Caco-2 (cell line): ENCODE results near the gene NKRF. TPM values are rescaled to one million over a fixed set of nuclear protein-coding genes. Genes with fewer than 3 reads are reported as not detected.

ENCODE experiments used
- BruUV-seq: library from RNA; stranded (reverse); fragments of 400-500 nt; replicated peaks from 2 replicates; lab custom pipeline; 2021; lab: Mats Ljungman, UMichigan
- CTCF ChIA-PET: fragments of 300-600 bp; sonication (Branson Sonifier 250); formaldehyde crosslinking; loops from one replicate; lab custom pipeline; 2022; ENCODE audit warnings: antibody characterized with exemption; lab: Charles Lee
- POLR2A ChIA-PET: fragments of 300-600 bp; sonication (Branson Sonifier 250); formaldehyde crosslinking; loops from one replicate; lab custom pipeline; 2022; ENCODE audit warnings: antibody characterized with exemption; lab: Charles Lee
- DNase-seq, 2 experiments: peaks; one replicate each; pipeline versions ENCODE4 v3.0.0 to v3.0.0-alpha.2; 2020 to 2022
- H3K27me3 ChIP-seq: replicated peaks from 2 replicates; pipeline ENCODE4 v1.6.0; 2011; ENCODE audit warnings: low read length; ENCODE audit not compliant: control insufficient read depth, insufficient read depth
- H3K36me3 ChIP-seq: 2 replicates; pipeline ENCODE4 v1.5.1; 2011; ENCODE audit warnings: low read length; ENCODE audit not compliant: control insufficient read depth, insufficient read depth
- H3K4me1 ChIP-seq: fragments of 250-450 bp; sonication (Bioruptor Pico); 2 replicates; pipeline ENCODE4 v1.5.1; 2020; ENCODE audit warnings: mild to moderate bottlenecking
- H3K4me3 ChIP-seq: 2 replicates; pipeline ENCODE4 v1.5.1; 2011; ENCODE audit warnings: low read depth, mild to moderate bottlenecking, control low read depth, low read length
- H3K9me3 ChIP-seq: fragments of 250-450 bp; sonication (Bioruptor Pico); 2 replicates; pipeline ENCODE4 v1.5.1; 2020; ENCODE audit warnings: mild to moderate bottlenecking, moderate library complexity
- H3K27ac Mint-ChIP-seq: one replicate; pipeline ENCODE4 v1.8.0; 2022; ENCODE audit warnings: mixed read lengths; ENCODE audit not compliant: unreplicated experiment
- H3K27me3 Mint-ChIP-seq: one replicate; pipeline ENCODE4 v1.8.0; 2022; ENCODE audit warnings: mixed read lengths; ENCODE audit not compliant: insufficient read depth, unreplicated experiment
- H3K36me3 Mint-ChIP-seq: one replicate; pipeline ENCODE4 v1.8.0; 2022; ENCODE audit warnings: mild to moderate bottlenecking, mixed read lengths; ENCODE audit not compliant: insufficient read depth, unreplicated experiment
- H3K4me1 Mint-ChIP-seq: one replicate; pipeline ENCODE4 v1.8.0; 2022; ENCODE audit warnings: low read depth, mixed read lengths; ENCODE audit not compliant: unreplicated experiment
- H3K4me3 Mint-ChIP-seq: one replicate; pipeline ENCODE4 v1.8.0; 2022; ENCODE audit warnings: mild to moderate bottlenecking, moderate library complexity, mixed read lengths; ENCODE audit not compliant: unreplicated experiment
- H3K9me3 Mint-ChIP-seq: one replicate; pipeline ENCODE4 v1.8.0; 2022; ENCODE audit warnings: mixed read lengths; ENCODE audit not compliant: unreplicated experiment
- intact Hi-C: fragments of 100-400 bp; cut with micrococcal nuclease; formaldehyde crosslinking; loops from one replicate; pipeline ENCODE4 v1.10.0; 2022; ENCODE audit not compliant: unreplicated experiment
- total RNA-seq: library from RNA; stranded (reverse); gene quantifications from 2 replicates; pipeline ENCODE4 v1.2.3, GENCODE V29; 2022
- TF ChIP-seq, protein P1 (sequence below), 2 experiments: fragments of 200-600 bp in 1 of 2; IDR thresholded peaks; 1 replicate in 1 of 2; 2 replicates in 1 of 2; pipeline versions ENCODE4 v1.5.1 to v1.8.0; 2011 to 2022; ENCODE audit warnings: antibody characterized with exemption in 1 of 2, control low read depth in 1 of 2, inconsistent platforms in 1 of 2, low read depth in 1 of 2, low read length in 1 of 2, mild to moderate bottlenecking in 1 of 2, moderate library complexity in 1 of 2; ENCODE audit not compliant: insufficient read depth in 1 of 2, severe bottlenecking in 1 of 2, unreplicated experiment in 1 of 2

The NKRF gene
- total RNA-seq, 1 experiment from 2014 or later, result 14.4 TPM

DNA sequence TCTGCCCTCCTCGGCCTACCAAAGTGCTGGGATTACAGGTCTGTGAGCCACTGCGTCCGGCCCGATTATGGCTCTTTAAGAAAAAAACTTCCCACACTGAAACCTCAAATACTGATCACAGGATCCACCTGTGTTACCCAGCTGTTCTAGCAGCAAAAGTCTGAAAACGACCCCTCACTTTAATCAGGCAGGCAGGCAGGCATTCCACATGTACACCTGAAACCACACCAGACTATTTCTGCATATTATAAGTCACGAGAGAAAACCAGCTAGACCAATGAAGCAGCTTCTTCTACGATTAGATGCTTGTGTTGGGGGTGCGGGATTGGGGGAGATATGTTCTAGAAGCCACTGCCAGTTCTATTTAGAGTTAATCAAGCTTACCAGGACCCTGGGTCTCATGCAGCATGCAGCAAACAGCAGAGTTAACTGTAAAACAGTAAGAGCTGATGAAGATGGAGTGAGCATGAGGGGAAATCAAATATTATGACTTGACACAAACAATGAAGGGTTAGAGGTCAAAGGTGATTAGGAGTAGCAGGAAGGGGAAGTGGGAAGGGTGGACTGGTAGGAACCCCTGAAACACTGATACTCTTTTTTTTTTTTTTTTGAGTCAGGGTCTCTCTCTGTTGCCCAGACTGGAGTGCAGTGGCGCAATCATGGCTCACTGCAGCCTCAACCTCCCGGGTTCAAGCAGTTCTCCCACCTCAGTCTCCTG, 18.9 kb upstream of the NKRF start:
- Histone ChIP-seq H3K9me3 (no peaks in the 10 kb centered on the region), H3K27me3 (no peaks in the 10 kb centered on the region), H3K4me1 (no peaks in the 10 kb centered on the region), H3K36me3 (no peaks in the 10 kb centered on the region), H3K4me3 (no peak overlapping the region)
- H3K4me3 Mint-ChIP-seq, result no peak overlapping the region
- TF ChIP-seq, protein P1, sequence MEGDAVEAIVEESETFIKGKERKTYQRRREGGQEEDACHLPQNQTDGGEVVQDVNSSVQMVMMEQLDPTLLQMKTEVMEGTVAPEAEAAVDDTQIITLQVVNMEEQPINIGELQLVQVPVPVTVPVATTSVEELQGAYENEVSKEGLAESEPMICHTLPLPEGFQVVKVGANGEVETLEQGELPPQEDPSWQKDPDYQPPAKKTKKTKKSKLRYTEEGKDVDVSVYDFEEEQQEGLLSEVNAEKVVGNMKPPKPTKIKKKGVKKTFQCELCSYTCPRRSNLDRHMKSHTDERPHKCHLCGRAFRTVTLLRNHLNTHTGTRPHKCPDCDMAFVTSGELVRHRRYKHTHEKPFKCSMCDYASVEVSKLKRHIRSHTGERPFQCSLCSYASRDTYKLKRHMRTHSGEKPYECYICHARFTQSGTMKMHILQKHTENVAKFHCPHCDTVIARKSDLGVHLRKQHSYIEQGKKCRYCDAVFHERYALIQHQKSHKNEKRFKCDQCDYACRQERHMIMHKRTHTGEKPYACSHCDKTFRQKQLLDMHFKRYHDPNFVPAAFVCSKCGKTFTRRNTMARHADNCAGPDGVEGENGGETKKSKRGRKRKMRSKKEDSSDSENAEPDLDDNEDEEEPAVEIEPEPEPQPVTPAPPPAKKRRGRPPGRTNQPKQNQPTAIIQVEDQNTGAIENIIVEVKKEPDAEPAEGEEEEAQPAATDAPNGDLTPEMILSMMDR (IDR thresholded peaks at IDR 0.05; ENCODE audit: insufficient read depth in 1 of 2, low read depth in 1 of 2, low read length in 1 of 2, severe bottlenecking in 1 of 2, unreplicated experiment in 1 of 2), result no peak
- no peaks in the 10 kb centered on the region for H3K27me3 Mint-ChIP-seq
- no peak overlapping the region for H3K27ac Mint-ChIP-seq
- BruUV-seq, result no TSS peak
- H3K36me3 Mint-ChIP-seq, result no peaks in the 10 kb centered on the region
- no peak for DNase-seq
- intact Hi-C loops, result no loop called here
- POLR2A ChIA-PET, result no interaction called here
- no peaks in the 10 kb centered on the region for H3K4me1 Mint-ChIP-seq
- no peaks in the 10 kb centered on the region for H3K9me3 Mint-ChIP-seq
- CTCF ChIA-PET, result interaction anchor here (0.7 kb wide), 1 partner anchor 576 kb away, joined by 5 read pairs; no protein-coding TSS in a partner anchor

DNA sequence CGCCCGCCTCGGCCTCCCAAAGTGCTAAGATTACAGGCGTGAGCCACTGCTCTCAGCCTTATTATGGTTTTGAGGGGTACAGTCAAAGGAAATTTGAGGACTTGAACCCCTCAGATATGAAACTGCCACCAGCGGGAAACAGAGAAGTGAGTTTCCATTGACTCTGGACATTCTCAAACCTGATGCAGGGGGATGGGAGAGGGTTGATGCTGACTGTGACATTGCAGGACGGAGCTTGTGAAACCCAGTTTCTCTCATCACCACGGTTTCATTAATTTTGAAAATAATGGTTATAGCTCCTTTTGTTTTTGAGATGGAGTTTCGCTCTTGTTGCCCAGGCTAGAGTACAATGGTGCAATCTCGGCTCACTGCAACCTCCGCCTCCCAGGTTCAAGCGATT, 18.2 kb upstream of the NKRF start:
- Histone ChIP-seq H3K27me3 (no peaks in the 10 kb centered on the region), H3K9me3 (no peaks in the 10 kb centered on the region), H3K36me3 (no peaks in the 10 kb centered on the region), H3K4me3 (no peak overlapping the region), H3K4me1 (no peaks in the 10 kb centered on the region)
- BruUV-seq, result no TSS peak
- CTCF ChIA-PET, result interaction anchor here (0.7 kb wide), 1 partner anchor 577 kb away, joined by 5 read pairs; no protein-coding TSS in a partner anchor
- TF ChIP-seq, protein P1 (IDR thresholded peaks at IDR 0.05; ENCODE audit: insufficient read depth in 1 of 2, low read depth in 1 of 2, low read length in 1 of 2, severe bottlenecking in 1 of 2, unreplicated experiment in 1 of 2), result no peak
- intact Hi-C loops, result no loop called here
- POLR2A ChIA-PET, result no interaction called here
- DNase-seq, result no peak
- H3K27ac Mint-ChIP-seq, result no peak overlapping the region
- no peaks in the 10 kb centered on the region for H3K9me3 Mint-ChIP-seq
- no peaks in the 10 kb centered on the region for H3K4me1 Mint-ChIP-seq
- H3K4me3 Mint-ChIP-seq, result no peak overlapping the region
- H3K27me3 Mint-ChIP-seq, result no peaks in the 10 kb centered on the region
- no peaks in the 10 kb centered on the region for H3K36me3 Mint-ChIP-seq

DNA sequence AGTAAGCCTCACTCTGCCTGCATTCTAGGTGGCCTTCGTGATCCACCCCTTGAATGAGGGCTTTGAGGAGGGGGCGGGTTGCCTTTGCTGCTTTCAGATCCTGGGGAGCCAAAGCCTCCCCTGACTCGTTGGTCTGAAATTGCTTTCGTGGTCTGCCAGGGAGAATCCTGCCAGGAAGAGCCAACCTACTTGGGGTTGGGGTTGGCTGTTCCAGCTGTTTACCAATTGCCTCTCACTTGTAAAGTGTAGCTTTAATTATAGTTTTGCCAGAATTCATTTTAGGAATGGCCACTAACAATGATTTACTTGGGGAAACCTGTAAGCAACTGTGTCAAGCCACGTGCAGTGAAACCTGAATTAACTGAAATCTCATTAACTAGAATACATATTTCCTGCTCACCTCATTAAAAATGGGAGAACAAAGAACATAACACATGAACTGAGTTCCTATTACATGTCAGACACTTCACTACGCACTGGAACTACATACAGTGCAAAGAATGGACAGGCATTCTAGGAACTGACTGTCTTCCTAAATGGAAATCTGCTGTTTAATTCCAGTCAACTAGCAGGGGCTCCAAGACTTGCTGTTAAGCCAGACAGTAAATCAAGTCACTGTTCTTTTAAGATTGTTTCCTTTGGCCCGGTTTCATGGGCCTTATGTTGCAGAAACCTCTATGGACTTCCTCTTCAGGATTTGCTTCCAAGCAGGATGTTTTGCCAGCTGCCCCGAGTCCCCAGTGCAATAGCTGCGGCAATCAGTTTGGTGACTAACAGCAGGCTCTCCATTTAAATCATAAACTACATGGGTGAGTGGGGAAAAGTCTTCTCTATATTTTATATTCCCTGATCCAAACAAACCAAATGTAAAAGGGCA, 16.4 kb upstream of the NKRF start:
- Histone ChIP-seq H3K4me3 (no peak overlapping the region), H3K36me3 (no peaks in the 10 kb centered on the region), H3K9me3 (no peaks in the 10 kb centered on the region), H3K4me1 (no peaks in the 10 kb centered on the region), H3K27me3 (no peaks in the 10 kb centered on the region)
- CTCF ChIA-PET, result interaction anchor here (0.6 kb wide), 1 partner anchor 21 kb away, joined by 5 read pairs; no protein-coding TSS in a partner anchor
- BruUV-seq, result no TSS peak
- no peak for DNase-seq
- H3K27me3 Mint-ChIP-seq, result no peaks in the 10 kb centered on the region
- no peak overlapping the region for H3K4me3 Mint-ChIP-seq
- H3K36me3 Mint-ChIP-seq, result no peaks in the 10 kb centered on the region
- intact Hi-C loops, result no loop called here
- no peaks in the 10 kb centered on the region for H3K9me3 Mint-ChIP-seq
- TF ChIP-seq, protein P1 (IDR thresholded peaks at IDR 0.05; ENCODE audit: insufficient read depth in 1 of 2, low read depth in 1 of 2, low read length in 1 of 2, severe bottlenecking in 1 of 2, unreplicated experiment in 1 of 2), result no peak
- POLR2A ChIA-PET, result no interaction called here
- H3K27ac Mint-ChIP-seq, result no peak overlapping the region
- H3K4me1 Mint-ChIP-seq, result no peaks in the 10 kb centered on the region
